WI38 (cell line): ENCODE data around the gene PDE2A.

Source experiments
- H3K4me3 ChIP-seq: 2 replicates; pipeline ENCODE4 v1.5.1; 2011; ENCODE audit warnings: low read depth, mild to moderate bottlenecking, control low read depth, low read length
- CTCF ChIP-seq: IDR thresholded peaks from 2 replicates; pipeline ENCODE4 v1.5.1; 2012; ENCODE audit warnings: low read depth, mild to moderate bottlenecking, control low read depth, low read length

The PDE2A gene

GRCh38 chr11:72581067-72581466 lies 93.2 kb downstream of the PDE2A start:
- TF ChIP-seq CTCF, result no peak
- H3K4me3 ChIP-seq, result no peak overlapping the region

- TF ChIP-seq CTCF, result no peak
- no peak overlapping the region for H3K4me3 ChIP-seq
These were observed 93.6 kb downstream of the PDE2A start for GRCh38 chr11:72580642-72580950.

GRCh38 chr11:72579816-72580641 lies 94.2 kb downstream of the PDE2A start:
- TF ChIP-seq CTCF, result no peak
- H3K4me3 ChIP-seq, result no peak overlapping the region

- H3K4me3 ChIP-seq, result no peak overlapping the region
- TF ChIP-seq CTCF, result no peak
These were observed 95.0 kb downstream of the PDE2A start for GRCh38 chr11:72578991-72579815.

GRCh38 chr11:72578566-72578965 lies 95.7 kb downstream of the PDE2A start:
- H3K4me3 ChIP-seq, result no peak overlapping the region
- TF ChIP-seq CTCF, result no peak

- H3K4me3 ChIP-seq, result no peak overlapping the region
- no peak for TF ChIP-seq CTCF
These were observed 96.2 kb downstream of the PDE2A start for GRCh38 chr11:72578051-72578450.

- H3K4me3 ChIP-seq, result no peak overlapping the region
These were observed 96.9 kb downstream of the PDE2A start for GRCh38 chr11:72577271-72577721.

More at GRCh38 chr11:72577271-72577721, 96.9 kb downstream of the PDE2A start:
- TF ChIP-seq CTCF, result no peak
